HepG2 (cell line): ENCODE results near the gene TMEM187.

Experiments
- CTCF ChIP-seq: sonication (generic); formaldehyde crosslinking; IDR thresholded peaks from 2 replicates; pipeline ENCODE4 v1.5.0; 2020; ENCODE audit warnings: mild to moderate bottlenecking, missing genetic modification reagents, moderate library complexity
- POLR2A ChIP-seq, 2 experiments: IDR thresholded peaks; 2 replicates each; pipeline ENCODE4 v1.6.1; 2011; ENCODE audit warnings: low read depth in 2 of 2, low read length in 2 of 2, mild to moderate bottlenecking in 1 of 2, moderate library complexity in 1 of 2; ENCODE audit not compliant: insufficient read depth in 1 of 2
- TAF15 ChIP-seq: fragments of 200-400 bp; formaldehyde crosslinking; IDR thresholded peaks from one replicate; pipeline ENCODE4 v1.6.1; 2018; ENCODE audit warnings: mild to moderate bottlenecking, low read depth, low read length; ENCODE audit not compliant: poor library complexity, severe bottlenecking
- ZNF207 ChIP-seq: fragments of 450-650 bp; IDR thresholded peaks from 2 replicates; pipeline ENCODE4 v1.6.1; 2016; ENCODE audit warnings: antibody characterized with exemption, borderline replicate concordance

- TF ChIP-seq TAF15 (no peak), POLR2A (IDR thresholded peaks at IDR 0.05; ENCODE audit: insufficient read depth in 1 of 2, low read depth in 2 of 2, low read length in 2 of 2) (no peak), CTCF (CRISPR knock-in tag) (no peak), ZNF207 (no peak)
Measured at GRCh38 chrX:153983321-153983801, 10.8 kb downstream of the TMEM187 start.
